ENCODE measurements around the gene FAM24B.

FAM24B gene

GRCh38 chr10:122828716-122829255 lies 50.6 kb downstream of the FAM24B start:
- no peak for DNase-seq (ENCODE audit: low read depth in 2 of 2)

GRCh38 chr10:122827302-122827701 lies 52.1 kb downstream of the FAM24B start:
- no peak for DNase-seq (ENCODE audit: low read depth in 2 of 2)

GRCh38 chr10:122822973-122823690 lies 56.2 kb downstream of the FAM24B start:
- DNase-seq (ENCODE audit: low read depth in 2 of 2): no peak

DNA sequence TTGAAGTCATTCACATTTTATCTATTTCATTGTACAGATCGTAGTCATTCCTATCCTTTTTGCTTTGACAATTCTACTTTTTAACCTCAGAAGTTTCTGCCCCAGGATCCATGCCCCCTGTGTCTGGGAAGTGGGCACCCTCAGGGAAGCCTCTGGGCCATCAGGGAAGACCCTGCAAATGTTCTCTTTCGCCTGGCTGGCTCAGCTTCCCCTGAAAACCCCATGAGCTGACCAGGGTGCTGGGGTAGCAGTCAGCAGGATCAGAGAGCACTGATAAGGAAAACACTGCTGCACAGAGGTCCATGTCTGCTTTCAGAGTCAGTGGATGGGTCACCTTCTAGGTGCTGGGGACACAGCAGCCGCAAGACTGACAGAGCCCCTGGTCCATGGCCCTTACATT lies 57.6 kb downstream of the FAM24B start:
- DNase-seq (ENCODE audit: low read depth in 2 of 2): no peak

DNA sequence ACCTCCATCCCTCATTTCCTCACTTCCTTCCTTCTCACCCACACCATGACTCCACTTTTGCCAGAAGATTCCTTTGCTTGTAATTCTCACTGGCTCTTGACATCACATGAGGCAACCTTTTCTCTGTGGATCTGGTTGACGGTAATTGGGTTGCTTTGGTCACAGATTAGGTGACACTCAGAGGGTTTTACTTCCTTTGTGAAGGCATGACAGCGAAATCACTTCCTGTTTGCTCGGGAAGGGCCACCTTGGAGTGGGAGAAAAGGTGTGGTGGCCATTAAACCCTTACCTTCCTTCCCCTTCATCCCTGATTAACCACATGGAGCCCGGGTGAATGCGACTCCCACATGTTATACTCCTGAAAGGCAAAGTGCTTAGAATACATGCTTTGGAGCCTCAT lies 63.9 kb downstream of the FAM24B start:
- DNase-seq (ENCODE audit: low read depth in 2 of 2): no peak

DNA sequence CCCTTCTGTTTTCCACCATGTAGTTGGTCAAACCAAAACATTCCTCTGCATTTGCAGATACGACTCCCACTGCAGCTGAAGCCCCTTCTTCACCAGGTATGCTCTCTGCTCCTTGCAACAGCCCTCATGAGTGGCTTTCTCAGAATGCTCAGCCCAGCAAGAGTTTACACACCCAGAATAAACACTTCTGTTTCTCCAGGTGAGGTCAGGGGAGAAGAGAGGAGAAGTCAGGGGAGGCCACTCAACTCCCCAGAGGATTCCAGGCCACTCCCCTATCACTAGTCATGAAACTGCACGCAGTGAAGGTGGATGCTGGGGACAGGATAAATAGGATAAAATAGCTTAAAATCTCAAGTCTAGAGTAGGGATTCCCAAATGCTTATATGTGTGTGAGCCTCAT lies 64.9 kb downstream of the FAM24B start:
- no peak for DNase-seq (ENCODE audit: low read depth in 2 of 2)

GRCh38 chr10:122812751-122813150 lies 66.6 kb downstream of the FAM24B start:
- DNase-seq (ENCODE audit: low read depth in 2 of 2): no peak

DNA sequence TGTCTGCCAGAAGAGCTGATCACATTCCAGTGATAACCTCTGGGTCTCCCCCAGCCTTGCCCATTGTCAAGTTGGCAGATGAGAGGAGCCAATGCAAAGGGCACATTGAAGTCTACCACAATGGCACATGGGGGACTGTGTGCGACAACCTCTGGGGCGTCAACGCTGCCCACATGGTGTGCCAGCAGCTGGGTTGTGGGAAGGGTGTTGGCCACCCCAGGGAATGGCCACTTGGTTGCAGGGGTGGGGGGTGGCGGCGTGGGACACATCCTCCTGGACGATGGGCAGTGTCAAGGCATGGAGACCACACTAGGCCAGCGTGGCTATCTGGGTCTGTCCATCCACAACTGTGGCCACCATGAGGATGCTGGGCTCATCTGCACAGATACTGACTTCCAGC lies 77.1 kb downstream of the FAM24B start:
- no peak for DNase-seq (ENCODE audit: low read depth in 2 of 2)

Measured in stimulated activated CD8-positive, alpha-beta memory T cell treated with anti-CD3 and anti-CD28 coated beads, Interleukin-2, amount 100 ng/mL, for 48 hours (primary cell).